Hematopoietic multipotent progenitor cell treated with erythropoietin and hydrocortisone succinate and interleukin-3 and kit ligand, for 15 days (in vitro differentiated cells): ENCODE data around the gene HOMER3.

ENCODE experiments used
- DNase-seq: peaks from one replicate; pipeline ENCODE4 v3.0.0-alpha.2; 2015; ENCODE audit warnings: low spot score

Gene HOMER3

DNA sequence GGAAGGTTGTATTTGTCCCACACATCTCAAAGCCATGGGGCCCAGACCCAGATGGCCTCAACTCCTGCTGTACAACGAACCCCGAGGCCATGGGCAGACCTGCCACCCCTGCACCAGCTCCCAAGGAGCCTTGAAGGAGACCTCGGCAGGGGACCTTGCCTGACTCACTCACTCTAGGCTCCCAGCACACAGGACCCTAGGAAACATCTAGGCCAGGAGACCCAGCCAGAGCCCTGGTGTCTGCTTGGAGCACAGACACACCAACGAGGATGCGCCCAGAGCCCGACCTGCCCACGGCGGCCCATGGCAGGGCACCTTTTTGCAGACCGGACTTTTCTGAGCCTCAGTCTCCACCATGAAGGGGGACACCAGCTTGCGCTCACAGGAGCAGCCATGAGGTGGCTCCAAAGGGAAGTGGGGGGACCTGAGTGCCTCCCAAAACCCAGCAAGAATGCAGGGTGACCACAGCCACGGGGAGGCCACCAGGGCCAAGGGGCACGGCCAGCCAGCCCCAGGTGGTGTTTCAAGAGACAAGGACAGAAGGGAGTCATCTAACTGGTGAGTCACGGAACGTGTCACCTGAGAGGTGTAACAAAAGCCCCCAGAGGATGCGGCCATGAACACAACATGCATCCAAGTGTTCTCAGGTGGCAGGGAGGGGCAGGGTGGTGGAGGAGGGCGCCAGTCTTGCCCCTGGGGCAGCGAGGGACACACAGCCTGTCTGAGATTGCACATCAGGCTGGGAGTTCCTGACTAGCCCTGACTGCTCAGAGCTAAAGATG lies 40.1 kb downstream of the HOMER3 start:
- DNase-seq: no peak

DNA sequence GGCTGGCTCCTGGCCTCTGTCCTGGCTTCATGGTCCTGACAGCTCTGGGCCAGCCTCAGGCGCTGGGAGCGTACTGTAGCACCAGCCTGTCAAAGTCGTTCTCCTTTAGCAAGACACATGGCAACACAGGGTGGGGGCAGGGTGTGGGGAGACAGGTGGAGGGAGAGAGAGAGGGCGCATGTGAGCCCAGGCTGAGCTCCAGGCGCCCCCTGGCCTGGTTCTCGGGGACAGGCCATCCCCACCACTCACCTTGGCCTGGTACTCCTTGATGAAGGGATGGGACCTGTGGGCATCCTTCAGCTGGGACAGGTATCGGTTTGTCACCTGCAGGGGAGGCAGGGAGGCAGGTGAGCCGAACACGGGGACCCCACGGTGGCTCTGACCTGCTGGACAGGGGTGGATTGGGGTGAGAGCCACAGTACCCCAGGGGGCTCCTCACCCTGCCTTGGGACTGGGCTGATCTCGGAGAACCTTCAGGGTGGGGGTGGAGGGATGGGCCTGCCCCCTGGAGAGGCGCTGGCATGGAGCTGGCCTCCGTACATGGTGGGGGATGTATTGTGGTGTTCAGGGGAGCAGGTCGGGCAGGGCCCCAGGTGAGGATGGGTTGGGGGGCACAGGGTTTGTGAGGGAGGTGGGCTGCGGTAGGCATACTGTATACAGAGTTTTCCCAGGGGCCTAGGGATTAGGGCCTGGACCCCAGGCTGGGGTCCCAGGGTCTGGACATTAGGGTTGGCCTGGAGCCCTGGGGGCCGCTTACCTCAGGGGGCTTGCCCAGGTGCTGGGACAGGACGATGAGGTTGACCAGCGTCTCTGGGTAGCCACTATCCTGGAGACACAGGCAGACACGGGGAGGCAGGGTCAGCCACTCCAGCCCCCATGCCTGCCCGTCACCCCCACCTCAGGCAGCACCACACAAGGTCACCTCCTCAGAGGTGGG lies 41.1 kb downstream of the HOMER3 start:
- no peak for DNase-seq

DNA sequence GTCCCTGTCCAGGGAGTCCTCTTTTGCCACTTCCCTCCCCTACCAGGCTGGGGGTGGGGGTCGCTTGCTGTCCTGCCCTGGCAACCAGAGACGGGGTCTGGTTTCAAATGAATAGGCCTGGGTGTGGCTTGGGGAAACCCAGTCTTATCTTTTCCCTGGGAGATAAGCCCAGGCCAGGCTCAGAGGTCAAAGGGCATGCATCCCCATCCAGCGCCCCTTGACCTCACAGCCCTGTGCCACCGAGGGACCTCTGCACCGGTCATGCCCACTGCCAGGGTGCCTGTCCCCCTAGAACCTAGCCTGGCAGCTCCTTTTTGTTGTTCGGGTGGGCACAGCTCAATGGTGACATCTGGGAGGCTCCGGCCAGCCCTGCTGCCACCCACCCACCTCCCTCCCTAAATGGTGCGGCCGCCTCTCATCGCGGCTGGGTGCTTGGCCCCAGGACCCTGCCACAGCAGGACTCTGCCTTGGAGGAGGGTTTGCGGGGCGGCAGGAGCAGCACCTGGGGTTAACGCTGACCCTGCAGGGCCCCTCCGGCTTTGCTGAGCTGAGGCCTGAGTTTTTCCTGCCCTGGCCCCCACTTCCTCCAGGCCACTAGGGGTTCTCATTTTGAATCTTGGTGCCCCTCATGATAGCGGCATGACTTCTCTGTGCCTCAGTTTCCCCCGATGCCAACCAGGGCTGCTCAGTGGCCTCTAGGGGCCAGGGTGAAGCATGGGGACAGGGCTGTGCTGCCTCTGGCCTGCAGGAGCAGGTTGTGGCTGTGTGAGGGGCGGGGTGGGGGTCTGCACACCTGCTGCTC lies 42.2 kb downstream of the HOMER3 start:
- DNase-seq: no peak

DNA sequence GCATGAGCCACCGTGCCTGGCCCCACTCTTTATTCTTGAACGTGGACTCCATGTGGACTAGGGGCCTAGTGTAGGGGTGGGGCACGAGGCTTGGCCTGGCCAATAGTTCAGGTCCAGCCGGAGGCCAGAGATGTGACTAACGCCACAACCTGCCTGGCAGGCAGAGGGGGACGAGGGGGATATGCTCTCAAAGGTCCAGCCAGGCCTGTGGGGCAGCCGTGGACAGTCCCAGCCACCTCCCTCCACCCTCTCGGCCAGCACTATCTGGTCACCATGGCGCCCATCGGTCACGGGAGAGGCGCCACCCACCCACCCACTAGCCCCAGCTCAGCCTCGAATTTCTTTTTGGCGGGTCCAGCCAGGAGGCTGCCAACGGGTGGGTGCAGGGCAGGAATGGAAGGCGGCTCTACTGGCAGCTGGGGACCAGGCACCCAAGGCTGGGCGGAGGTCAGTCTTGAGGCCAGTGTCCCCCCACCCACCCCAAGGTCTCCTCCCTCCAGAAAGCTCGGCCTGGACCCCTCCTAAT lies 42.9 kb downstream of the HOMER3 start:
- no peak for DNase-seq

DNA sequence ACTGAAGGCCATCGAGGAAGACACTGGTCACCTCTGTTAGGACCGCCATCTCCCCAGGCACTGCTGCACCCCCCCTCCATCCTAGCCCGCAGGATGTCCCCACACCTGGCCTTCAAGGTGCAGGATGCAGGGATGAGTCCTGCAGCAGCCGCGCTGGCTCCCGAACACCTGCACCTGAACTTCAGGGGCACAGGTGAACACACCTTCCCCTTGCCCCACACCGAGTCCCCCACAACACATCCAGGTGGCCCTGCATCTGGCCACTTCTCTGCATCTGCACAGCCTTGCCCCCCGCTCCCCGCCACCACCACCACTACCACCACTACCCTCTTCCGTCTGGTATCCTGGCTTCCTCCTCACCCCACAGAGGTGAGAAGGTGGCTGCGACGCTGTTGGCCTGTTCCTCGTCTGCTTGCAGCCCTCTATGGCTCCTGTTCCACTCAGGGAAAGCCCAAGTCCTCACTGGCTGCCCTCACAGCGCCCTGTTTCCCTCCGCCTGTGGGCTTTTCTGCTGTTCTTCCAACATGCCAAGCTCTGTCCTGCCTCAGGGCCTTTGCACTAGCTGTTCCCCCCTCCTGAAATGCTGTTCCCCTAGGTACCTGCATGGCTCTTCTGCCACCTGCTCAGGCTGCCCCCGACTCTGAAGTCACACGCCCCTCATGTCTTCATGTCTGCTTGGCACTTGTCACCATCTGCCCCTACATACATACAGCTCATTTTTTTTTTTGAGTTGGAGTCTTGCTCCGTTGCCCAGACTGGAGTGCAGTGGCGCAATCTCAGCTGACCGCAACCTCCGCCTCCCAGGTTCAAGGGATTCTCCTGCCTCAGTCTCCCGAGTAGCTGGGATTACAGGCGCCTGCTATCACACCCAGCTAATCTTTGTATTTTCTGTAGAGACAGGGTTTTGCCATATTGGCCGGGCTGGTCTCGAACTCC lies 43.7 kb downstream of the HOMER3 start:
- no peak for DNase-seq

DNA sequence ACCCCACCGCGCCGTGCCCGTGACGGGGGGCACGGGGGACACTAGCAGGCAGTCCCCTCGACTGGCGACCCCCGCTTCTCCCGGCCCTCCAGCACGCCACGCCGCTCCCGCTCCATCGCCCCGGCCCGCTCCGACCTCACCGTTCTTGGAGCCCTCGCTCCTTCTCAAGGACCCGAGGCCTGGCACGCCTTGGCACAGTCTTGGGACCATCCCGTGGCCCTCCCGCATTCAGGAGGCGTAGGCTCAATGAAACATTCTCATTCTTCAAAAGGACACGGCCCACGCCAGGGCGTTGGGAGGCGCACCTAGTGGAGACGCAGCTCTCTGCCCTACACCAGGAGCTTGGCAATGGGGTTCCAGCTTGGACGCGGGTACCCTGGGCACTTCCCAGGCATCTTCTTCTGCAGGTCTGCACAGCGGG lies 44.6 kb downstream of the HOMER3 start:
- no peak for DNase-seq

DNA sequence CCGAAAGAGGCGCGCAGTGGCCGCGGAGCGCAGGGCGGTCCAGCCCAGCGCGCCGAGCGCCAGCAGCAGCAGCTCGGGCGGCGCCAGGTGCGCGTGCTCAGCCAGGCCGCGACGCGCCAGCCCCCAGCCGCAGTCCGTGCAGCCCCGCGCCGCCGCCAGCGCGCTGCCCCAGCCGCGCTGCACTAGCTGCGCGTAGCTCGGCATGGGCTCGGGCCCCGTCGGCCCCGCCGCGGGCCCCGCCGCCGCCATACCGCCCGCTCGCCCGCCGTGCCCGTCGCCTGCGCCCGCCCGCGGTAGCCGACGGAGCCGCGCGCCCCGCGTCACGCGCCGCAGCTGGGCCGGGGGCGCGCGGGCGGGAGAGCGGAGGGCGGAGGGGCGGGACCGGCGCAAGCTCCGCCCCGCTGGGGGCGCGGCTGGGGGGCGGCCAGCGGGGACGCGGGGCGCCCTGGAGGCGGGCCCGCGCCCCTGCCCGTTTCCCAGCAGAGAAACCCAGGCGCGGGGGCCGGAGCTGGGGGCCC lies 45.1 kb downstream of the HOMER3 start, which contains the start of gene CERS1:
CERS1 (minus strand) TSS at position 335 of the 518 bp plus-strand sequence; CDS start at position 249, 86 bp downstream.
- DNase-seq: no peak

DNA sequence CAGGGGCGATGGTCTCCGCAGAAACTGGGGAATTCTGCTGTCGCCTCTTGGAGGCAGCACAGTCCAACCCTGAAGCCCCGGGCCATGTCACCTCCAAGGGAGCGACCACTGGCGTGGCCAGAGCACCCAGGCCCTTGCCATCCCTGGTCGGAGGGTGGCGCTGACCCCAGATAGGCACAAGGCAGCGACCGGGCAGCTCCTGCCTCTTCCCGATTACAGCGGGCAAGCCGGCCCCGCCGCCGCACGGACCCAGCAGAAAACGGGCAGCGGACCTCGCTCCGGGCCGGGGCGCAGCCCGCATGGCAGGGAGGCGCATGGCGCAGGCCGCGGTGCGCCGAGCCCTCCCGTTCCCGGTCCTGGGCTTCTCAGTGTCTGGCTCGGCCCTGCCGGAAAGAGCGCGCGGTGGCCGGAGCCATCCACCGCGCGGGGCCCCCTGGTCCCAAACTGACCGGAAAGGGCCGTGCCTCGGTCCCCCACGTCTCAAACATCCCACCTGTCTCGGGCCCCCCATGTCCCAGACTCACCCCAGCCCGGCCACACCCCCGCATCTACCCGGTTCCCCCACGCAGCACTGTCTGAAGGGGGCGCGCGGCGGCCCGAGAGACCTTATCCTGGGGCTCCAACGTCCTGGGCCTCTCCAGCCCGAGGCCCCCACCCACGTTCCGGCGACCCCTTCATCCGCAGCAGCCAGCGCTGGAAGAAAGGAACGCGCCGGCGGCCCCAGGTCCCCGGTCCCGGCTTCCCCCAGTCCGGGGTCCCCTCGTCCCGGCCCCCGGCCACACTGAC lies 45.8 kb downstream of the HOMER3 start:
- DNase-seq: no peak

DNA sequence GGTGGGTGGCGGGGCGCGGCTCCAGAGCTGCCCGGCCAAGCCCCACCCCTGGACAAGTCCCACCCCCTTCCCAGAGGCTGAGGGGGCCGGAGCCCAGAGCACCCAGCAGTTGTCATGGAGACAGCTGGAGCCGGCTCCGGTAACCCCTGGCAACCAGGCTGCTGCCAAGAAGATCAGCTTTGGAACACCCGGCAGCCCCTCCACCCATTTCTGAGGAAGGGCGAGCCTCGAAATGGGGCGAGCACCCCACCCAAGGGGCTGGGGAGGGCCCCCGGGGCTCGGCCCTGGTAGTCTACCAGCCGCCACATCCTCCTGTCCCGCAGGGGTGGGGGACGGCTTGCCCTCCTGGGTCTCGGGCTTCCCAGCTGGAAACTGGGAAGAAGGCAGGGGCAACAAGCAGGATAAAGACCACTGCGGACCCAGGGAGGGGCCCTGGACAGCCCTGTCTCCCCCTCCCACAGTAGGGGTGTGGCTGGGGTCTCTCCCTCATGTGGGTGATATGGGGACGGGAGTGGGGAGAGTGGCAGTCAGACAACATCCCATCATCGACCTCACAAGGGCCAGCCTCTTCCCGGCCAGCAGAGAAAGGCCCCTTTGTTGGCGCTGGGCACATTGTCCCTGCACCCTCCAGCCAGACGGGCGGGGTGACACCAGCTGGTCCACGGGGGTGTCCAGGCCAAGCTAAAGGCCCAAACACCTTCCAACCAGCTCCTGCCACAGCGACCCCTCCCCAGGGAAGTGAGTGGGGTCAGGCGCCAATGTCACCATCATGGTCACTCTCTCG lies 46.6 kb downstream of the HOMER3 start:
- DNase-seq: no peak

DNA sequence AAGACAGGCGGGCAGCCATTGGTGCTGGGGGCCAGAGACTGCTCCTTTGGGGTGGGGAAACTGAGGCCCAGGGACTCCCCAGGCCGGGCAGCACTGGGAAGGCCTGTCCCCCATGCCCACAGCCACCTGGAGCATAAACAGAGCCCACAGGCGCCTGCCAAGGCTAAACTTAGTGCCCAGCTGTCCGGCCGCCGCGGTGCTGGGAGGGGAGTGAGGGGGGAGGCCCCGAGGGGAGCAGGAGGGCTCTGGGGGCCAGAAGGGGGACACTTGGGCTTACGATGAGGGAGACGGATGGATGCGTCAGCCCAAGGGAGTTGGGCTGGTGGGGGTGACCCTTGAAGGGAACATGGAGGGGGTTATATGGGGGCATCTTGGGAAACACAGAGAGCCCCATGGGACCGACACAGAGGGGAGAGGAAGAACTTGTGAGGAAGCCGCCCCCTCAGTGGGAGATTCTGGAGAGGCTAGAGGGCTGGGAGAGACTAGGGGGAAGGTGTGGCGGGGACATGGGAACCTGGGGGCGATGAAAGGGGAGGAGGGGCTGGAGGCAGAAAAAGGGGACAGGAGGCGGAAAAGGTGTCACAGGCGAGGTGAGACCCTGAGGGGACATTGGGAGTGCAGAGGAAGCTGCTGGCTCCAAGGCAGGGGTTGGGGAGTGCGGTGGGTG lies 47.3 kb downstream of the HOMER3 start:
- no peak for DNase-seq

DNA sequence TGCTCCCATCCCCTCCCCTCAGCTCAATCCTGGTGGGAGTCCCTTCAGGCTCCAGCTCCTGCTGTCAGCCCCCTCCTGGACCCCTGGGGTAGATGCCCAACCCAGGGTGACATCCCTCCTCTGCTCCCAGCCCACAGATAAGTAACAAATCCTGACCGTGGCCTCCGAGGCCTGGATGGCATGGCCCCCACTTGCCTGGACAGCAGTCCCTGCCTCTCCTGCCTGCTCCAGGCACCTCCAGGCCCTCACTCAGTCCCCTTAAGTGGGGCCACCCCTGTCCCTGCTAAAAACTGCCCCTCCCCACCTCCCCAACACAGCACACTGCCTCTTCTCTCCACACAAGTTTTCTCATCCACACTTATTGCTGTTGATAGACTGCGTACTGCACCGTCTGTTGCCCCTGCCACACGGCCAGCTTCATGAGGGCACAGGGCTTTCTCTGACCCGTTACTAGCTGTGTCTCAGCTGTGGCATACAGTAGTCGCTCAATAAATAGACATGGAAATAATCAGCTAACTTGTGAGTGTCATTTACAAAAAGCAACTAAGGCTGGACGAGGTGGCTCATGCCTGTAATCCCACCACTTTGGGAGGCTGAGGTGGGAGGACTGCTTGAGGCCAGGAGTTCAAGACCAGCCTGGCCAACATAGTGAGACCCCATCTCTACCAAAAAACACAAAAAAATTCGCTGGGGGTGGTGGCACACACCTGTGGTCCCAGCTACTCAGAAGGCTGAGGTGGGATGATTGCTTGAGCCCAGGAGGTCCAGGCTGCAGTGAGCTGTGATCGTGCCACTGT lies 50.9 kb downstream of the HOMER3 start:
- no peak for DNase-seq

DNA sequence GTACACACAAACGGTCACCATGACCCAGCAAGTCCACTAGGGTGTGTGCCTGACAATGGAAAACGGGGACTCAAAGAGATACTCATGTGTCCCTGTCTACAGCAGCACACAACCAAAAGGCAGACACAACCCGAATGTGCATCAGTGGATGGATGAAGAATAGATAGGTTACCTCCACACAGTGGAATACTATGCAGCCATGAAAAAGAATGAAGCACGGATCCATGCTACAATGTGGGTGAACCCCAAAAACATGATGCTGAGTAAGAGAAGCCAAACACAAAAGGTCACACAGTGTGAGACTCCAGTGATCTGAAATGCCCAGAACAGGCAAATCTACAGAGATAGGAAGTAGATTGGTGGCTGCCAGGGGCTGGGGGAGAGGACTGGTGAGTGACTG lies 54.0 kb downstream of the HOMER3 start:
- no peak for DNase-seq

DNA sequence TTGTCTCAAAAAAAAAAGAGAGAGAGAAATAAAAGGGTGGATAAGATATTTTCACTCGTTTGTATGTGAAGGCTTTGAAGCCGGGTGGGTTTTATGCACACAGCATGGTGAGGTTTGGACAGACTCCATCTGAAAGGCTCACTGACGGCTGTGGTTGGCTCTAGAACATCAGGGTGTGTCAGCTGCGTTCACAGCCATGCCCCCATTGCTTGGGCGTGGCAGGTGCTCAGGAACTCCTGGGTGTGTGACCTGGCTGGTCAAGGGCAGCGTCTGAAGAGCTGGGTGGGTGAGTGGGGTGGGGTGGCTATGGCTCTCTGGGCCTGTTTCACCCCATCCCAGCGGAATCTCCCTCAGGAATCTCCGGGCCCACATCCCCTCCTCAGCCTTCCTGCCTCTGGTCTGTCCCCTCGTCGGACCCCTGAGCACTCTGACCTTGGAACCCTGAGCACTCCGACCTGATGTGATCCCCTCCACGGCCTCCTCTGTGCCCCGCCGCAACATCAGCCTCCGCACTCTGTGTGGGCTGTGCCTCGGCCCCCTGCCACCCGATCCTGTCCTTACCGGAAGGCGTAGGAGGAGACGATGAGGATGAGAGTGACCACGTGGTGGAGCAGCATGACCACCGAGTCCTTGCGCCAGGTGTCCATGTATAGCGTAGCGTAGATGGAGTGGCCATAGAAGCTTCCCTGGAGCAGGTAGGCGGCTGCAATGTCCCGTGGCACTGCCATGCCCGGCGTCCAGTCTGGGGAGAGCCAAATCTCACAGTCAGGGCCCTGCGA lies 57.3 kb downstream of the HOMER3 start:
- DNase-seq: no peak

DNA sequence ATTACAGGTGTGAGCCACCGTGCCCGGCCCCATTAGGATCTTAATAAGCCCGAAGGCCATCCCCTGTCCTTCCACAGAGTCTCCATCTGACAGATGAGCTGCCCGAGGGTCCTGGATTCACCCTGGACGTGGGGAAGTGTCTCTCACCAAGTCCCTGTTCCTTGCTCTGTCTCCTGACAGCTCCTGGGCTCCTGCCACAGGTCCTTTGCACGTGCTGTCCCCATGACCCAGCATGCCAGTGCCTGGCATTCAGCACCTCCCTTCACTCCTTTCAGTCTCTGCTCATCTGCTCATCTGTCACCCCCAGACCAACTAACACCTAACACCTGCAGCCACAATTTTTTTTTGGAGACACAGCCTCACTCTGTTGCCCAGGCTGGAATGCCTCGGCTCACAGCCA lies 59.5 kb downstream of the HOMER3 start:
- DNase-seq: no peak

DNA sequence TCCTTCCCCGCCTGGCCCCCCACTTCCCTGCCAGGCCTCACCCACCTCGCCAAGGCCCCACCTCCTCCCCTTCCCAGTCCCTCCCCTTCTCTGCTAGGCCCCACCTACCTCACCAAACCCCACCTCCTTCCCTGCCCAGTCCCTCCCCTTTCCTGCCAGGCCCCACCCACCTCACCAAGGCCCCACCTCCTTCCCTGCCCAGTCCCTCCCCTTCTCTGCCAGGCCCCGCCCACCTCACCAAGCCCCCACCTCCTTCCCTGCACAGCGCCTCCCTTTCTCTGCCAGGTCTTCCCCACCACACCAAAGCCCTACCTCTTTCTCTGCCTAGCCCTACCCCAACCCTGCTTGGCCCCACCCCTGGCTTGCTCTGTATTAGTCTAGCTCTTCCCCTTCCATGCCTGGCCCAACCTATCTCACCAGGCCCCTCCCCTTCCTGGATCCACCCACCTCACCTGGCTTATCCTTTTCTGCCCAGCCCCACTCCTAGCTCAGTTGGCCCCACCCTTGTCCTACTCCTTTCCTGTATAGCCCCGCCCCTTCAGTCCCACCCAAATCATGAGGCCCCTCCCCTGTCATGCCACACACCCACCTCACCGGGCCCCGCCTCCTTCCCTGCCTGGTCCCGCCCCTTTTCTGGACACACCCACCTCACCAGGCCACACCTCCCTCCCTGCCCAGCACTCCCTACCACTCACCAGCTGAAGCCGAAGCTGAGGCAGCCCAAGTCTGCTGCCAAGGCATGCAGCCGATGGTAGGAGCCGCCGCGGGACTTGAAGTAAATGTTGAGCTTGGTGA lies 61.2 kb downstream of the HOMER3 start:
- DNase-seq: peak; percentile 63
